Measurements from ENCODE around the gene XPNPEP2.

XPNPEP2 gene

GRCh38 chrX:129818123-129818522 is 79.3 kb downstream of the XPNPEP2 start:
- Mint-ChIP-seq H3K27me3 (ENCODE audit: low read depth, poor library complexity) (no peaks in the 10 kb centered on the region), H3K4me3 (no peak overlapping the region), H3K4me1 (no peaks in the 10 kb centered on the region), H3K9me3 (peaks cover 23% of the 10 kb centered on the region), H3K27ac (no peak overlapping the region), H3K36me3 (ENCODE audit: low read depth) (peaks cover 73% of the 10 kb centered on the region)
- TF ChIP-seq CTCF (IDR thresholded peaks at IDR 0.05), result no peak
- no peak for DNase-seq

Measured in nephron progenitor cell (in vitro differentiated cells).